HEK293T (cell line): Measurements from ENCODE around the gene POLK.

Experiments
- CTCF ChIA-PET: fragments of 350-600 bp; formaldehyde crosslinking; extraction: SDS; loops from one replicate; lab custom pipeline; 2021; ENCODE audit warnings: antibody characterized with exemption, inconsistent platforms; lab: Yijun Ruan, JAX
- POLR2A ChIA-PET: fragments of 350-600 bp; formaldehyde crosslinking; extraction: SDS; loops from one replicate; lab custom pipeline; 2020; ENCODE audit warnings: antibody characterized with exemption, inconsistent platforms; lab: Yijun Ruan, JAX
- DNase-seq: peaks from one replicate; pipeline ENCODE4 v3.0.0; 2012; ENCODE audit warnings: mixed read lengths; ENCODE audit errors: extremely low spot score
- ARNT ChIP-seq: fragments of 450-650 bp; IDR thresholded peaks from 2 replicates; pipeline ENCODE4 v1.6.1; 2017; ENCODE audit warnings: mild to moderate bottlenecking
- BHLHE40 ChIP-seq: fragments of 450-650 bp; IDR thresholded peaks from 2 replicates; pipeline ENCODE4 v1.6.1; 2016; ENCODE audit warnings: mild to moderate bottlenecking, moderate library complexity, borderline replicate concordance
- CTBP1 ChIP-seq: fragments of 450-650 bp; IDR thresholded peaks from 2 replicates; pipeline ENCODE4 v1.6.1; 2016; ENCODE audit warnings: borderline replicate concordance
- ELF4 ChIP-seq: fragments of 450-650 bp; IDR thresholded peaks from 2 replicates; pipeline ENCODE4 v1.6.1; 2017; ENCODE audit warnings: antibody characterized with exemption
- FOXA1 ChIP-seq: fragments of 450-650 bp; IDR thresholded peaks from 2 replicates; pipeline ENCODE4 v1.6.1; 2016; ENCODE audit warnings: mild to moderate bottlenecking
- FOXK2 ChIP-seq: fragments of 450-650 bp; IDR thresholded peaks from 2 replicates; pipeline ENCODE4 v1.6.1; 2016; ENCODE audit warnings: mild to moderate bottlenecking
- FOXM1 ChIP-seq: fragments of 450-650 bp; IDR thresholded peaks from 2 replicates; pipeline ENCODE4 v1.6.1; 2017; ENCODE audit warnings: mild to moderate bottlenecking, borderline replicate concordance
- HDGF ChIP-seq: fragments of 450-650 bp; IDR thresholded peaks from 2 replicates; pipeline ENCODE4 v1.6.1; 2017; ENCODE audit warnings: antibody characterized with exemption, borderline replicate concordance
- L3MBTL2 ChIP-seq: fragments of 450-650 bp; conservative IDR thresholded peaks from 2 replicates; pipeline ENCODE4 v1.6.1; 2016; ENCODE audit warnings: mild to moderate bottlenecking
- LEF1 ChIP-seq: fragments of 450-650 bp; IDR thresholded peaks from 2 replicates; pipeline ENCODE4 v1.6.1; 2017; ENCODE audit warnings: mild to moderate bottlenecking, borderline replicate concordance
- NFRKB ChIP-seq: fragments of 450-650 bp; IDR thresholded peaks from 2 replicates; pipeline ENCODE4 v1.6.1; 2016; ENCODE audit warnings: mild to moderate bottlenecking, moderate library complexity
- SP1 ChIP-seq: fragments of 450-650 bp; IDR thresholded peaks from 2 replicates; pipeline ENCODE4 v1.6.1; 2017
- SUZ12 ChIP-seq: fragments of 450-650 bp; IDR thresholded peaks from 2 replicates; pipeline ENCODE4 v1.6.1; 2016; ENCODE audit warnings: mild to moderate bottlenecking
- TARDBP ChIP-seq: fragments of 450-650 bp; IDR thresholded peaks from 2 replicates; pipeline ENCODE4 v1.6.1; 2016
- ZNF384 ChIP-seq: fragments of 450-650 bp; IDR thresholded peaks from 2 replicates; pipeline ENCODE4 v1.6.1; 2016
- TF ChIP-seq, protein P1 (sequence below): fragments of 450-650 bp; IDR thresholded peaks from 2 replicates; pipeline ENCODE4 v1.6.1; 2016

POLK gene

DNA sequence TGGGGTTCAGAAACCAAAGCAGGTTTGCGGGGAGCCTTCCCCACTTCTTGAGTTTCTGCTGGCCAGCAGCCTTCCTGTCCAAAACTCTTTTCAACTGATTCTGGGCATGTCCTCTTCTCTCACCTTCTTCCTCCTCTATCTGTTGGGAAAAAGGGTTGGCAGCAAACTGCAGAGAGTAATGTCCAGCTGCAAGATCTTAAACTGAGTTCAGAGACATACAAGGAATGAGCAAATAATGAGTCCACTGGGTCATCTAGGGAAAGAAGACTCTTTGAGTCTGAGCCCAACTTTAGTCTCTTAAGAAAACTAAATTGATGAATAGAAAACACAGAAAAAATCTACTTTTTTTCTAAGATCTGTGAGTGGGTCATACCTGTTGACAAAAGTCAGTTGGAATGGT, 116.1 kb downstream of the POLK start:
- no peak for DNase-seq
- TF ChIP-seq FOXA1 (no peak), ARNT (no peak), NFRKB (no peak), L3MBTL2 (no peak), LEF1 (no peak), ZNF384 (no peak), FOXK2 (no peak), SUZ12 (no peak), CTBP1 (no peak), FOXM1 (no peak), HDGF (no peak), SP1 (no peak), TARDBP (no peak), ELF4 (no peak), BHLHE40 (no peak)
- TF ChIP-seq, protein P1, sequence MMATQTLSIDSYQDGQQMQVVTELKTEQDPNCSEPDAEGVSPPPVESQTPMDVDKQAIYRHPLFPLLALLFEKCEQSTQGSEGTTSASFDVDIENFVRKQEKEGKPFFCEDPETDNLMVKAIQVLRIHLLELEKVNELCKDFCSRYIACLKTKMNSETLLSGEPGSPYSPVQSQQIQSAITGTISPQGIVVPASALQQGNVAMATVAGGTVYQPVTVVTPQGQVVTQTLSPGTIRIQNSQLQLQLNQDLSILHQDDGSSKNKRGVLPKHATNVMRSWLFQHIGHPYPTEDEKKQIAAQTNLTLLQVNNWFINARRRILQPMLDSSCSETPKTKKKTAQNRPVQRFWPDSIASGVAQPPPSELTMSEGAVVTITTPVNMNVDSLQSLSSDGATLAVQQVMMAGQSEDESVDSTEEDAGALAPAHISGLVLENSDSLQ = no peak
- POLR2A ChIA-PET = no interaction called here
- CTCF ChIA-PET = no interaction called here

DNA sequence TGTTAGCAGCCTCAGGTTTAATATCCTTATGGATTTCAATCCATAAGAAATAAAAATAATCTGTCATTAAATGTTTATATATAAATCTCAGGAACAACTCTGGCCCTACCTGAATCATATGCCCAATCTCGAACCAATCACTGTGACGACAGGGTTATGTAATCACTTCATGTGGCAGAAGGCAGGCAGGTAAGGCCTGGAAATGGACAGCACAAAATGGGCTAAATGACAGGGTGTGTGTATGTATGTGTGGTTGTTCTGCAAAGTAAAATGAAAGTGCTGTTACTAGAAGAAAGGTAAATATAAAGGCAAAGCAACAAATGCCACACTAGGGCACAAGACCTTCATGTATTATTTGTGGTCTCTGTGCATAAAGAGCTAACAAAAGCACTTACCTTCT, 119.2 kb downstream of the POLK start:
- ChIA-PET POLR2A (no interaction called here), CTCF (no interaction called here)
- TF ChIP-seq CTBP1 (no peak), TARDBP (no peak)
- no peak for DNase-seq

DNA sequence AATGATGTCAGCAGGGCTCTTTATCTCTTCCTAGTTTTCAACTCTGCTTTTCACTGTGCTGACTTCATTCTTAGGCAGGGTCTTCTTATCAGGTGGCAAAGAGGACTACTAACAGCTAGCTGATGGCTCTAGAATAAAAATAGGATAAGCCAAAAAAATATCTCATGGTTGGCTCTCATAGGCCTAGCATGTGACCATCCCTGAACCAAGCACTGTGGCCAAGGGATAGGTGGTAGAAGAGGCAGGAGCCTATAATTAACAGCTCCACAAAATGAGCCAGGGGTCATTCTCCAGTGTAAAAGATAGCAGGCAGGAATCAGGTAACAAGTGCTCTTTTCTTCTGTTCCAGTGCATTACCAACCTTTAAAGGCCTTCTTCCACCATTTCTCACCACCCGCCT, 120.6 kb downstream of the POLK start:
- CTCF ChIA-PET = no interaction called here
- TF ChIP-seq ELF4 = no peak
- TF ChIP-seq NFRKB = no peak
- no peak for TF ChIP-seq ARNT
- no peak for TF ChIP-seq BHLHE40
- TF ChIP-seq L3MBTL2 = no peak
- no peak for TF ChIP-seq SP1
- no peak for TF ChIP-seq TARDBP
- TF ChIP-seq, protein P1 = no peak
- TF ChIP-seq LEF1 = no peak
- no peak for TF ChIP-seq FOXK2
- TF ChIP-seq CTBP1 = no peak
- no peak for TF ChIP-seq HDGF
- no peak for TF ChIP-seq ZNF384
- TF ChIP-seq SUZ12 = no peak
- no peak for TF ChIP-seq FOXM1
- no peak for TF ChIP-seq FOXA1
- POLR2A ChIA-PET = no interaction called here
- no peak for DNase-seq

DNA sequence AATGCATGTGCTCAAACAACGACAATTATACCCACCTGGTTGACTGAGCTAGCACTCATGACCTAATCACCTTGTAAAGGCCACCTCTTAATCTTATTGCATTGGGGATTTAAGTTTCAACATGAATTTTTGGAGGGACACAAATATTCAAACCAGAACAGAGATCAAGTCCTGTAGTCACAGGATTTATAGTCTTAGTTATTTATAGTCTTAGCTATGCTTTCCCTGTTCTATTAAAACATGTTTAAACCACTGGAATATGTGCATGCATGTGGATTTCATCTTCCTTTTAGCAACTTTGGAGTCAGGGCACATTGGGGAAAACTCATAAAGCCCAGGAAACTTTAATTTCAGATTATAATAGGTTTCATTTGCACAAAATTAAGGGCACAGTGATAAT, 126.3 kb downstream of the POLK start:
- ChIA-PET POLR2A (no interaction called here), CTCF (no interaction called here)
- DNase-seq = no peak
- TF ChIP-seq SP1 = no peak
- no peak for TF ChIP-seq ARNT
- TF ChIP-seq FOXM1 = no peak
- no peak for TF ChIP-seq NFRKB
- TF ChIP-seq ELF4 = no peak
- no peak for TF ChIP-seq TARDBP
- no peak for TF ChIP-seq HDGF

DNA sequence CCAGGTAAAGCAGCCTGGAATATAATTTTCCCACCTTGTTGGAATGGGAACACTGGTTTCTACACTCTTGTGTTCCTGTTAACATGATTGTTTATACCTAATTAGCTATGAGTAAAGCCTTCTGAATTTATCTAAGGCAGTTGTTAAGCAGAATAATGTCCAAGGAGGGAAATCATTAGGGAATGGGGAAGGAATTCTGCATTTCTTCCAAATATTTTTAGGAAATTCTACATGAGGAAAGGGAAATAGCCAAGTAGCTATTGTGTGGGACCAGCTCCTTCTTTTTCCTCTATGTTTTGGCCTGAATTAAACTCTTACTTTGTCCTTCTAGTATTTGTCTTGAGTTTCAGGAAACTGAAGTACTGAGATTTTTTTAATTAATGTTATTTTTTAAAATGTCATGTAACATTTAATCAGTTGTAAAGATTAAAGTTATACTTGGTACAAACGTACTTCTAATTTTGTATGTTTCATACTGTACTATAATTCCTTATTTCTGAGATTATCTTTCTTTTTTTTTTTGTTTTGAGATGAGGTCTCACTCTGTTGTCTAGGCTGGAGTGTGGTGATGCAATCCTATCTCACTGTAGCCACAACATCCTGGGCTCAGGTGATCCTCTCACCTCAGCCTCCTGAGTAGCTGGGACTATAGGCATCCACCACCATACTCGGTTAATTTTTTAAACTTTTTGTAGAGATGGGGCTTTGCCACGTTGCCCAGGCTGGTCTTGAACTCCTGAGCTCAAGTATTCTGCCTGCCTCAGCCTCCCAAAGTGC, 128.0 kb downstream of the POLK start:
- no peak for TF ChIP-seq ZNF384
- TF ChIP-seq NFRKB = no peak
- no peak for TF ChIP-seq SUZ12
- no peak for TF ChIP-seq FOXA1
- TF ChIP-seq HDGF = no peak
- POLR2A ChIA-PET = no interaction called here
- CTCF ChIA-PET = interaction anchor here (0.7 kb wide), 1 partner anchor 16 kb away, joined by 3 read pairs; no protein-coding TSS in a partner anchor

DNA sequence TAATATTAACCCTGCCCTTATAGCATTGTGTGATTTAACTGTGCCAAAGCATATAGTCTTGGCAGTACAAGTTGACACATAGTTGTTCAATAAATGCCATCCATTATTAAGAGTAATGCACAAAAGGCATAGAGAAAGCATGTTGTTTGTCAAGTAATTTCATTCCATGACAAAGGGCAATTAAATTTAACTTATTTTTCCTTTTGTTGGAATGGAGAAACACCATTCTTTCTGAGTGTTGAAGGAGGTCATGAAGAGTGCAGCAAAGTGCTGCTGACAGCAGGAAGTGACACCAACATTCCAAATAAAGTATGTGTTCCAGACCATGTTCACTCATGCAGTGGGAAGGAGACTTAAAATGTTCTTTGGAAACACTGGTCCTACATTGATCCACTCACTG, 128.7 kb downstream of the POLK start:
- no peak for TF ChIP-seq ZNF384
- no peak for TF ChIP-seq HDGF
- no peak for TF ChIP-seq ELF4
- no peak for TF ChIP-seq CTBP1
- no peak for TF ChIP-seq LEF1
- no peak for TF ChIP-seq ARNT
- no peak for TF ChIP-seq NFRKB
- no peak for TF ChIP-seq FOXA1
- no peak for TF ChIP-seq SP1
- TF ChIP-seq L3MBTL2 = no peak
- TF ChIP-seq TARDBP = no peak
- no peak for TF ChIP-seq SUZ12
- no peak for TF ChIP-seq FOXK2
- no peak for TF ChIP-seq FOXM1
- TF ChIP-seq, protein P1 = no peak
- no peak for TF ChIP-seq BHLHE40
- ChIA-PET CTCF (no interaction called here), POLR2A (no interaction called here)
- DNase-seq = no peak

More for the DNA sequence above, 128.0 kb downstream of the POLK start:
- no peak for DNase-seq
